ENCODE measurements around the gene FBXL17.

FBXL17 gene

GRCh38 chr5:108379722-108380530 is 2.0 kb downstream of the FBXL17 start:
- peak; percentile 13 for DNase-seq
- in situ Hi-C loops (cut with HindIII; ENCODE audit: low pct_ligation_motif_present, low pct_unique_long_range_greater_than_20kb, low sequenced_read_pairs) = no loop called here

- DNase-seq = no peak
- in situ Hi-C loops (cut with HindIII; ENCODE audit: low pct_ligation_motif_present, low pct_unique_long_range_greater_than_20kb, low sequenced_read_pairs) = no loop called here
Observed at GRCh38 chr5:108375768-108376167, 6.1 kb downstream of the FBXL17 start.

- DNase-seq = no peak
- in situ Hi-C loops (cut with HindIII; ENCODE audit: low pct_ligation_motif_present, low pct_unique_long_range_greater_than_20kb, low sequenced_read_pairs) = no loop called here
Observed at GRCh38 chr5:108373426-108373825, 8.5 kb downstream of the FBXL17 start.

- in situ Hi-C loops (cut with HindIII; ENCODE audit: low pct_ligation_motif_present, low pct_unique_long_range_greater_than_20kb, low sequenced_read_pairs) = no loop called here
- DNase-seq = no peak
Observed at GRCh38 chr5:108372369-108372768, 9.5 kb downstream of the FBXL17 start.

- in situ Hi-C loops (cut with HindIII; ENCODE audit: low pct_ligation_motif_present, low pct_unique_long_range_greater_than_20kb, low sequenced_read_pairs) = no loop called here
Observed at GRCh38 chr5:108371263-108371662, 10.6 kb downstream of the FBXL17 start.

GRCh38 chr5:108369167-108369566 is 12.7 kb downstream of the FBXL17 start:
- DNase-seq = no peak
- in situ Hi-C loops (cut with HindIII; ENCODE audit: low pct_ligation_motif_present, low pct_unique_long_range_greater_than_20kb, low sequenced_read_pairs) = no loop called here

More at GRCh38 chr5:108371263-108371662, 10.6 kb downstream of the FBXL17 start:
- no peak for DNase-seq

- in situ Hi-C loops (cut with HindIII; ENCODE audit: low pct_ligation_motif_present, low pct_unique_long_range_greater_than_20kb, low sequenced_read_pairs) = no loop called here
- no peak for DNase-seq
Observed at GRCh38 chr5:108367679-108368334, 14.1 kb downstream of the FBXL17 start.

- in situ Hi-C loops (cut with HindIII; ENCODE audit: low pct_ligation_motif_present, low pct_unique_long_range_greater_than_20kb, low sequenced_read_pairs) = no loop called here
Observed at GRCh38 chr5:108366500-108366899, 15.4 kb downstream of the FBXL17 start.

GRCh38 chr5:108361771-108362170 is 20.1 kb downstream of the FBXL17 start:
- in situ Hi-C loops (cut with HindIII; ENCODE audit: low pct_ligation_motif_present, low pct_unique_long_range_greater_than_20kb, low sequenced_read_pairs) = no loop called here
- no peak for DNase-seq

More at GRCh38 chr5:108366500-108366899, 15.4 kb downstream of the FBXL17 start:
- DNase-seq = no peak

- in situ Hi-C loops (cut with HindIII; ENCODE audit: low pct_ligation_motif_present, low pct_unique_long_range_greater_than_20kb, low sequenced_read_pairs) = no loop called here
- no peak for DNase-seq
Observed at GRCh38 chr5:108361239-108361638, 20.7 kb downstream of the FBXL17 start.

GRCh38 chr5:108360280-108360679 is 21.6 kb downstream of the FBXL17 start:
- in situ Hi-C loops (cut with HindIII; ENCODE audit: low pct_ligation_motif_present, low pct_unique_long_range_greater_than_20kb, low sequenced_read_pairs) = no loop called here
- DNase-seq = no peak

- in situ Hi-C loops (cut with HindIII; ENCODE audit: low pct_ligation_motif_present, low pct_unique_long_range_greater_than_20kb, low sequenced_read_pairs) = no loop called here
- DNase-seq = no peak
Observed at GRCh38 chr5:108356286-108356685, 25.6 kb downstream of the FBXL17 start.

GRCh38 chr5:108353087-108353486 is 28.8 kb downstream of the FBXL17 start:
- no peak for DNase-seq
- in situ Hi-C loops (cut with HindIII; ENCODE audit: low pct_ligation_motif_present, low pct_unique_long_range_greater_than_20kb, low sequenced_read_pairs) = no loop called here

GRCh38 chr5:108345541-108346171 is 36.2 kb downstream of the FBXL17 start:
- in situ Hi-C loops (cut with HindIII; ENCODE audit: low pct_ligation_motif_present, low pct_unique_long_range_greater_than_20kb, low sequenced_read_pairs) = no loop called here
- DNase-seq = peak; percentile 58

- no peak for DNase-seq
- in situ Hi-C loops (cut with HindIII; ENCODE audit: low pct_ligation_motif_present, low pct_unique_long_range_greater_than_20kb, low sequenced_read_pairs) = no loop called here
Observed at GRCh38 chr5:108344103-108344822, 37.6 kb downstream of the FBXL17 start.

GRCh38 chr5:108341866-108342265 is 40.0 kb downstream of the FBXL17 start:
- DNase-seq = no peak
- in situ Hi-C loops (cut with HindIII; ENCODE audit: low pct_ligation_motif_present, low pct_unique_long_range_greater_than_20kb, low sequenced_read_pairs) = no loop called here

GRCh38 chr5:108340131-108340530 is 41.8 kb downstream of the FBXL17 start:
- in situ Hi-C loops (cut with HindIII; ENCODE audit: low pct_ligation_motif_present, low pct_unique_long_range_greater_than_20kb, low sequenced_read_pairs) = no loop called here
- no peak for DNase-seq

- in situ Hi-C loops (cut with HindIII; ENCODE audit: low pct_ligation_motif_present, low pct_unique_long_range_greater_than_20kb, low sequenced_read_pairs) = no loop called here
- DNase-seq = no peak
Observed at GRCh38 chr5:108339220-108339619, 42.7 kb downstream of the FBXL17 start.

- no peak for DNase-seq
- in situ Hi-C loops (cut with HindIII; ENCODE audit: low pct_ligation_motif_present, low pct_unique_long_range_greater_than_20kb, low sequenced_read_pairs) = no loop called here
Observed at GRCh38 chr5:108334225-108334624, 47.7 kb downstream of the FBXL17 start.

Measured in ACHN (cell line).